ENCODE results near the gene PKIG. TPM values are rescaled to one million over a fixed set of nuclear protein-coding genes. Genes with fewer than 3 reads are reported as not detected.

Gene PKIG
- total RNA-seq, result 100 to 1,000 TPM in 6 of 9 donors, 10 to 100 TPM in 3; 56.1 to 225 (median 112) TPM
- polyA plus RNA-seq, result 100 to 1,000 TPM in 1 of 3 donors, 10 to 100 TPM in 2; 43.9 to 114 (median 98.0) TPM
- long read RNA-seq, donor 1, transcript PKIG-202 (4 exons, 1,180 nt), result minor isoform, 10 of 39 reads
- long read RNA-seq, donor 1, transcript PKIG-207 (4 exons, 1,191 nt), result major isoform, 18 of 39 reads
- long read RNA-seq, donor 1, partial matches to known transcripts, result 8 of 39 reads
- long read RNA-seq, donor 1, other reads (novel, unspliced or antisense), result 0 of 39 reads
- long read RNA-seq, donor 2, transcript PKIG-207 (4 exons, 1,191 nt), result major isoform, 16 of 28 reads
- long read RNA-seq, donor 2, partial matches to known transcripts, result 8 of 28 reads
- long read RNA-seq, donor 2, other reads (novel, unspliced or antisense), result 0 of 28 reads
- long read RNA-seq, donor 3, transcript PKIG-207 (4 exons, 1,191 nt), result major isoform, 24 of 27 reads
- long read RNA-seq, donor 3, partial matches to known transcripts, result 0 of 27 reads
- long read RNA-seq, donor 3, other reads (novel, unspliced or antisense), result 0 of 27 reads
- long read RNA-seq, donor 4, transcript PKIG-202 (4 exons, 1,180 nt), result minor isoform, 12 of 141 reads
- long read RNA-seq, donor 4, transcript PKIG-206 (5 exons, 1,338 nt), result minor isoform, 9 of 141 reads
- long read RNA-seq, donor 4, transcript PKIG-207 (4 exons, 1,191 nt), result major isoform, 90 of 141 reads
- long read RNA-seq, donor 4, partial matches to known transcripts, result 18 of 141 reads
- long read RNA-seq, donor 4, other reads (novel, unspliced or antisense), result 11 of 141 reads
- long read RNA-seq, donor 5, transcript PKIG-201 (2 exons, 1,153 nt), result minor isoform, 7 of 187 reads
- long read RNA-seq, donor 5, transcript PKIG-206 (5 exons, 1,338 nt), result minor isoform, 6 of 187 reads
- long read RNA-seq, donor 5, transcript PKIG-202 (4 exons, 1,180 nt), result minor isoform, 18 of 187 reads
- long read RNA-seq, donor 5, transcript PKIG-207 (4 exons, 1,191 nt), result major isoform, 120 of 187 reads
- long read RNA-seq, donor 5, partial matches to known transcripts, result 9 of 187 reads
- long read RNA-seq, donor 5, other reads (novel, unspliced or antisense), result 27 of 187 reads
- long read RNA-seq, donor 6, transcript PKIG-207 (4 exons, 1,191 nt), result major isoform, 35 of 78 reads
- long read RNA-seq, donor 6, transcript PKIG-202 (4 exons, 1,180 nt), result minor isoform, 14 of 78 reads
- long read RNA-seq, donor 6, transcript PKIG-201 (2 exons, 1,153 nt), result minor isoform, 6 of 78 reads
- long read RNA-seq, donor 6, partial matches to known transcripts, result 16 of 78 reads
- long read RNA-seq, donor 6, other reads (novel, unspliced or antisense), result 5 of 78 reads
- long read RNA-seq, donor 7, transcript PKIG-207 (4 exons, 1,191 nt), result major isoform, 14 of 25 reads
- long read RNA-seq, donor 7, partial matches to known transcripts, result 7 of 25 reads
- long read RNA-seq, donor 7, other reads (novel, unspliced or antisense), result 0 of 25 reads
- long read RNA-seq, donor 8, transcript PKIG-202 (4 exons, 1,180 nt), result minor isoform, 7 of 40 reads
- long read RNA-seq, donor 8, transcript PKIG-207 (4 exons, 1,191 nt), result major isoform, 22 of 40 reads
- long read RNA-seq, donor 8, partial matches to known transcripts, result 9 of 40 reads
- long read RNA-seq, donor 8, other reads (novel, unspliced or antisense), result 0 of 40 reads
- long read RNA-seq, donor 9, transcript PKIG-202 (4 exons, 1,180 nt), result minor isoform, 6 of 22 reads
- long read RNA-seq, donor 9, transcript PKIG-207 (4 exons, 1,191 nt), result major isoform, 14 of 22 reads
- long read RNA-seq, donor 9, partial matches to known transcripts, result 0 of 22 reads
- long read RNA-seq, donor 9, other reads (novel, unspliced or antisense), result 0 of 22 reads
- long read RNA-seq, donor 10, transcript PKIG-207 (4 exons, 1,191 nt), result major isoform, 16 of 21 reads
- long read RNA-seq, donor 10, partial matches to known transcripts, result 0 of 21 reads
- long read RNA-seq, donor 10, other reads (novel, unspliced or antisense), result 0 of 21 reads

GRCh38 chr20:44582311-44583025 lies at the start of gene PKIG:
Gene PKIG, plus strand, starts transcription at chr20:44582579. Its CDS starts 31,978 bp downstream, at chr20:44614557.
- Histone ChIP-seq H3K4me1 (replicated peaks in 1 of 2) (peaks cover 32 to 64% of the 10 kb centered on the region in 2 donors), H3K36me3 (replicated peaks in 1 of 2) (no peaks in the 10 kb centered on the region), H3K9me3 (replicated peaks in 1 of 3) (no peaks in the 10 kb centered on the region), H3K27ac (peak within 1 kb of the TSS in 4 of 5 donors; percentile 40 to 83 (median 76)), H3K27me3 (no peaks in the 10 kb centered on the region), H3K4me3 (peak within 1 kb of the TSS in 1 of 4 donors; percentile 50)
- DNase-seq, result peak in 6 of 7 donors; percentile 40 to 72 (median 44)
- TF ChIP-seq CTCF (IDR thresholded peaks at IDR 0.05), result no peak
- TF ChIP-seq POLR2A (IDR thresholded peaks at IDR 0.05), result peak in 1 of 2 donors; percentile 38
- intact Hi-C loops (cut with DNase I), result no loop called here
- 36 to 48% (median 39%) methylated on average over 6 of the region's 6 CpGs for WGBS, 4 donors

DNA sequence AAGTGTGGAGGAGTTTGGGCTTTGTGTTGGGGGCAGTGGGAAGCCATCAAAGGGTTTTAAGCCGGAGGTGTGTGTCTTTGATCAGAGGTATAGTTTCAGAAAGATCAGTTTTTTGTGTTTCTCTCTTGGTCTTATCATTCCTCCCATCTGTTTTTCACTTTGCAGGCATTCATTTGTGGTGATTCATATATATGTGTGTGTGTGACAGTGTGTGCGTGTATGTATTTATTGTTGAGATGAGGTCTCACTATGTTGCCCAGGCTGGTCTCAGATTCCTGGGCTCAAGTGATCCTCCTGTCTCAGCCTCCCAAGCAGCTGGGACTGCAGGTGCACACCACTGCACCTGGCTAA lies 49.4 kb upstream of the PKIG start:
- peak overlapping the region in 2 of 4 donors; percentile 78 to 79 for H3K4me3 ChIP-seq
- intact Hi-C loops (cut with DNase I), result loop anchor here (5.0 to 10.0 kb wide), 2 partner anchors 72 to 79 kb away; no protein-coding TSS in a partner anchor
- peak overlapping the region in 3 of 5 donors; percentile 72 to 85 (median 79) for H3K27ac ChIP-seq
- 48 to 75% (median 72%) methylated on average over 2 of the region's 2 CpGs for WGBS, 4 donors
- peaks cover 5 to 30% of the 10 kb centered on the region in 2 donors for H3K4me1 ChIP-seq (replicated peaks in 1 of 2)
- no peaks in the 10 kb centered on the region for H3K27me3 ChIP-seq
- no peaks in the 10 kb centered on the region for H3K36me3 ChIP-seq (replicated peaks in 1 of 2)
- TF ChIP-seq CTCF (IDR thresholded peaks at IDR 0.05) (no peak), POLR2A (IDR thresholded peaks at IDR 0.05) (no peak)
- DNase-seq, result no peak
- no peaks in the 10 kb centered on the region for H3K9me3 ChIP-seq (replicated peaks in 1 of 3)

DNA sequence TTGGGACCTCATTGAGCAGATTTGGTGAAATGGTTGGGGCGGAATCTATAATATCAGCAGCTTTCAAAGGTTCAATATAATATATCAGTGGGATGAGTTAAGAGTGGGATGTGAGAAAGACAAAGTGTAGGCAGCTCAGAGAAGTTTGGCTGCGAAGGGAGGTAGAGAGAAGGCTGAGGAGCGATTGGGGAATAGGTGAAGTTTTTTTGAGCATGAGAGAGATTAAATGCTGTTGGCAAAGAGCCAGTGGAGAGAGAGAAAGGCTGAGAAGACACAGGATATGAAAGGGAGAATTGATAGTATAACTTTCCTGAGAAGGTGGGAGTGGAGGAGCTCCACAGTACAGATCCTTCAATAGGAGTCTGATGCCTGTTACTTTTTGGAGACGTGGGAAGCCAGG lies 48.5 kb upstream of the PKIG start:
- Histone ChIP-seq H3K27me3 (no peaks in the 10 kb centered on the region), H3K9me3 (replicated peaks in 1 of 3) (no peaks in the 10 kb centered on the region), H3K4me3 (no peak overlapping the region), H3K27ac (peak overlapping the region in 1 of 5 donors; percentile 72), H3K4me1 (replicated peaks in 1 of 2) (peaks cover 5 to 30% of the 10 kb centered on the region in 2 donors), H3K36me3 (replicated peaks in 1 of 2) (no peaks in the 10 kb centered on the region)
- no peak for DNase-seq
- intact Hi-C loops (cut with DNase I), result loop anchor here (5.0 to 10.0 kb wide), 2 partner anchors 71 to 78 kb away; no protein-coding TSS in a partner anchor
- 67 to 76% (median 74%) methylated on average over 4 of the region's 4 CpGs for WGBS, 4 donors
- no peak for TF ChIP-seq POLR2A (IDR thresholded peaks at IDR 0.05)
- TF ChIP-seq CTCF (IDR thresholded peaks at IDR 0.05), result no peak

Data from adrenal gland (tissue), 19 donors.